HepG2 (cell line): ENCODE results near the gene ZCCHC9. TPM values are rescaled to one million over a fixed set of nuclear protein-coding genes. Genes with fewer than 3 reads are reported as not detected.

Source experiments
- BRCA1 ChIP-seq: sonication (generic); formaldehyde crosslinking; IDR thresholded peaks from 2 replicates; pipeline ENCODE4 v1.4.0; 2020; ENCODE audit warnings: missing genetic modification reagents
- CREB1 ChIP-seq, 2 experiments: fragments of 450-650 bp in 1 of 2; IDR thresholded peaks; 2 replicates each; pipeline ENCODE4 v1.6.1; 2016 to 2017; ENCODE audit warnings: control low read depth in 1 of 2, mild to moderate bottlenecking in 1 of 2, missing compliant biosample characterization in 1 of 2, missing genetic modification characterization in 1 of 2
- DNMT3B ChIP-seq: conservative IDR thresholded peaks from 2 replicates; pipeline ENCODE4 v1.6.1; 2016; ENCODE audit warnings: missing biosample characterization, control low read depth
- ISL2 ChIP-seq: sonication (generic); formaldehyde crosslinking; IDR thresholded peaks from 2 replicates; pipeline ENCODE4 v1.5.0; 2020; ENCODE audit warnings: missing genetic modification reagents
- KAT8 ChIP-seq: IDR thresholded peaks from 2 replicates; pipeline ENCODE4 v1.6.1; 2016; ENCODE audit warnings: missing genetic modification reagents, missing compliant biosample characterization
- NKX3-1 ChIP-seq: sonication (generic); formaldehyde crosslinking; IDR thresholded peaks from 2 replicates; pipeline ENCODE4 v1.5.0; 2020; ENCODE audit warnings: missing genetic modification reagents
- POLR2G ChIP-seq: fragments of 200-400 bp; formaldehyde crosslinking; IDR thresholded peaks from 2 replicates; pipeline ENCODE4 v1.6.1; 2018; ENCODE audit warnings: mild to moderate bottlenecking, low read depth, low read length, moderate library complexity
- TBX3 ChIP-seq: fragments of 450-650 bp; IDR thresholded peaks from 2 replicates; pipeline ENCODE4 v1.6.1; 2017; ENCODE audit warnings: antibody characterized with exemption, mild to moderate bottlenecking, inconsistent platforms, borderline replicate concordance
- YEATS2 ChIP-seq: sonication (generic); formaldehyde crosslinking; IDR thresholded peaks from 2 replicates; pipeline ENCODE4 v1.4.0; 2020; ENCODE audit warnings: missing genetic modification reagents, borderline replicate concordance
- polyA plus RNA-seq, 8 experiments: library from polyadenylated mRNA; depleted of rRNA in 3 of 8; stranded (reverse) in 7 of 8; unstranded in 1 of 8; fragments of >200 nt; fragmentation: Illumina TruSeq in 4 of 8; extraction: Trizol in 4 of 8; gene quantifications; 2 replicates each; pipeline versions ENCODE4 v1.2.1 to v1.2.3, GENCODE V29; 2011 to 2016; ENCODE audit warnings: low read depth in 4 of 8, missing spikeins in 1 of 8, mixed read lengths in 1 of 8; ENCODE audit not compliant: insufficient read depth in 1 of 8
- total RNA-seq, 5 experiments: library from RNA; depleted of rRNA; stranded (reverse); fragments of >200 nt; fragmentation: Illumina TruSeq; extraction: Trizol; gene quantifications; 2 replicates each; pipeline ENCODE4 v1.2.3, GENCODE V29; 2016; ENCODE audit warnings: low read depth in 1 of 5
- TF ChIP-seq, protein P1 (sequence below), 2 experiments: IDR thresholded peaks; 2 replicates each; pipeline ENCODE4 v1.6.1; 2011 to 2012; ENCODE audit warnings: low read length in 2 of 2, borderline replicate concordance in 1 of 2, low read depth in 1 of 2, mild to moderate bottlenecking in 1 of 2, moderate library complexity in 1 of 2
- TF ChIP-seq, protein P2 (sequence below): sonication (generic); formaldehyde crosslinking; IDR thresholded peaks from 2 replicates; pipeline ENCODE4 v1.4.0; 2020; ENCODE audit warnings: missing genetic modification reagents, mild to moderate bottlenecking, borderline replicate concordance
- TF ChIP-seq, protein P3 (sequence below): sonication (generic); formaldehyde crosslinking; IDR thresholded peaks from 2 replicates; pipeline ENCODE4 v1.8.1; 2023; ENCODE audit warnings: mild to moderate bottlenecking, missing genetic modification reagents
- TF ChIP-seq, protein P4 (sequence below): sonication (generic); formaldehyde crosslinking; IDR thresholded peaks from 2 replicates; pipeline ENCODE4 v1.4.0; 2020; ENCODE audit warnings: mild to moderate bottlenecking, missing genetic modification reagents, borderline replicate concordance
- TF ChIP-seq, protein P5 (sequence below): sonication (generic); formaldehyde crosslinking; IDR thresholded peaks from 2 replicates; pipeline ENCODE4 v1.5.0; 2020; ENCODE audit warnings: mild to moderate bottlenecking, low read depth, missing genetic modification reagents, borderline replicate concordance

Gene ZCCHC9
- total and polyA plus RNA-seq, 2 of the 13 experiments (the other 11 are each of a cell fraction or from before 2014, with no cell fraction given), result 28.7 to 52.5 TPM

DNA sequence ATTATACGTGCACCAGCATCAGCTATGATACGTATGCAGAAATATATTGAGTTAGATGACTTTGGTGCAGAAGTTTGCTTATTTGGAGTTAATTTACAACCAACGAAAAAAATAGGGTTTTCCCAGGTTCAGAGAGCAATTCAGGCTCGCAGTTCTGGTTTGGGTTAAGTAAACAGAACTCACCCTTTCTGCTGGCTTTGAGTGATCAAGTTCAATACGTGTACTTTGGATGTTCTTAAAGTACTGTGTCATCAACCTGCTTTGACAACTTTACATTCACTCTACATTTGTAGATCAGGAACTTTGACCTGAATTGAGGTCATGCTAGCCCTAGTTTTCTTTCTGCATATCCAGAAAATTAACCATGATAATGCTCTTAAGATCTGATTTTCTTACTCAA lies 51.8 kb downstream of the ZCCHC9 start (continued):
- TF ChIP-seq, protein P1, sequence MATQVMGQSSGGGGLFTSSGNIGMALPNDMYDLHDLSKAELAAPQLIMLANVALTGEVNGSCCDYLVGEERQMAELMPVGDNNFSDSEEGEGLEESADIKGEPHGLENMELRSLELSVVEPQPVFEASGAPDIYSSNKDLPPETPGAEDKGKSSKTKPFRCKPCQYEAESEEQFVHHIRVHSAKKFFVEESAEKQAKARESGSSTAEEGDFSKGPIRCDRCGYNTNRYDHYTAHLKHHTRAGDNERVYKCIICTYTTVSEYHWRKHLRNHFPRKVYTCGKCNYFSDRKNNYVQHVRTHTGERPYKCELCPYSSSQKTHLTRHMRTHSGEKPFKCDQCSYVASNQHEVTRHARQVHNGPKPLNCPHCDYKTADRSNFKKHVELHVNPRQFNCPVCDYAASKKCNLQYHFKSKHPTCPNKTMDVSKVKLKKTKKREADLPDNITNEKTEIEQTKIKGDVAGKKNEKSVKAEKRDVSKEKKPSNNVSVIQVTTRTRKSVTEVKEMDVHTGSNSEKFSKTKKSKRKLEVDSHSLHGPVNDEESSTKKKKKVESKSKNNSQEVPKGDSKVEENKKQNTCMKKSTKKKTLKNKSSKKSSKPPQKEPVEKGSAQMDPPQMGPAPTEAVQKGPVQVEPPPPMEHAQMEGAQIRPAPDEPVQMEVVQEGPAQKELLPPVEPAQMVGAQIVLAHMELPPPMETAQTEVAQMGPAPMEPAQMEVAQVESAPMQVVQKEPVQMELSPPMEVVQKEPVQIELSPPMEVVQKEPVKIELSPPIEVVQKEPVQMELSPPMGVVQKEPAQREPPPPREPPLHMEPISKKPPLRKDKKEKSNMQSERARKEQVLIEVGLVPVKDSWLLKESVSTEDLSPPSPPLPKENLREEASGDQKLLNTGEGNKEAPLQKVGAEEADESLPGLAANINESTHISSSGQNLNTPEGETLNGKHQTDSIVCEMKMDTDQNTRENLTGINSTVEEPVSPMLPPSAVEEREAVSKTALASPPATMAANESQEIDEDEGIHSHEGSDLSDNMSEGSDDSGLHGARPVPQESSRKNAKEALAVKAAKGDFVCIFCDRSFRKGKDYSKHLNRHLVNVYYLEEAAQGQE (IDR thresholded peaks at IDR 0.05; ENCODE audit: borderline replicate concordance in 1 of 2, low read depth in 1 of 2, low read length in 2 of 2), result peak in 1 of 2 experiments; percentile 62; a peak in 1 of 4 replicates
- TF ChIP-seq NKX3-1 (CRISPR knock-in tag) (no peak), TBX3 (peak; percentile 33; the same call in 1 of the 2 replicates), DNMT3B (CRISPR knock-in tag) (no peak), KAT8 (CRISPR knock-in tag) (peak; percentile 72; the same call in 1 of the 2 replicates), YEATS2 (CRISPR knock-in tag) (no peak), BRCA1 (CRISPR knock-in tag) (peak; percentile 18; the same call in 1 of the 2 replicates), ISL2 (CRISPR knock-in tag) (peak; percentile 95), POLR2G (no peak), CREB1 (IDR thresholded peaks at IDR 0.05) (peak; percentile 62), CREB1 (CRISPR knock-in tag; IDR thresholded peaks at IDR 0.05) (peak; percentile 74)
- TF ChIP-seq, protein P2, sequence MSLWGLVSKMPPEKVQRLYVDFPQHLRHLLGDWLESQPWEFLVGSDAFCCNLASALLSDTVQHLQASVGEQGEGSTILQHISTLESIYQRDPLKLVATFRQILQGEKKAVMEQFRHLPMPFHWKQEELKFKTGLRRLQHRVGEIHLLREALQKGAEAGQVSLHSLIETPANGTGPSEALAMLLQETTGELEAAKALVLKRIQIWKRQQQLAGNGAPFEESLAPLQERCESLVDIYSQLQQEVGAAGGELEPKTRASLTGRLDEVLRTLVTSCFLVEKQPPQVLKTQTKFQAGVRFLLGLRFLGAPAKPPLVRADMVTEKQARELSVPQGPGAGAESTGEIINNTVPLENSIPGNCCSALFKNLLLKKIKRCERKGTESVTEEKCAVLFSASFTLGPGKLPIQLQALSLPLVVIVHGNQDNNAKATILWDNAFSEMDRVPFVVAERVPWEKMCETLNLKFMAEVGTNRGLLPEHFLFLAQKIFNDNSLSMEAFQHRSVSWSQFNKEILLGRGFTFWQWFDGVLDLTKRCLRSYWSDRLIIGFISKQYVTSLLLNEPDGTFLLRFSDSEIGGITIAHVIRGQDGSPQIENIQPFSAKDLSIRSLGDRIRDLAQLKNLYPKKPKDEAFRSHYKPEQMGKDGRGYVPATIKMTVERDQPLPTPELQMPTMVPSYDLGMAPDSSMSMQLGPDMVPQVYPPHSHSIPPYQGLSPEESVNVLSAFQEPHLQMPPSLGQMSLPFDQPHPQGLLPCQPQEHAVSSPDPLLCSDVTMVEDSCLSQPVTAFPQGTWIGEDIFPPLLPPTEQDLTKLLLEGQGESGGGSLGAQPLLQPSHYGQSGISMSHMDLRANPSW, result 0 out of 2 replicates have a peak, but pooled peaks have one; percentile 60
- TF ChIP-seq, protein P3, sequence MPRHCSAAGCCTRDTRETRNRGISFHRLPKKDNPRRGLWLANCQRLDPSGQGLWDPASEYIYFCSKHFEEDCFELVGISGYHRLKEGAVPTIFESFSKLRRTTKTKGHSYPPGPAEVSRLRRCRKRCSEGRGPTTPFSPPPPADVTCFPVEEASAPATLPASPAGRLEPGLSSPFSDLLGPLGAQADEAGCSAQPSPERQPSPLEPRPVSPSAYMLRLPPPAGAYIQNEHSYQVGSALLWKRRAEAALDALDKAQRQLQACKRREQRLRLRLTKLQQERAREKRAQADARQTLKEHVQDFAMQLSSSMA (CRISPR knock-in tag), result no peak
- TF ChIP-seq, protein P4, sequence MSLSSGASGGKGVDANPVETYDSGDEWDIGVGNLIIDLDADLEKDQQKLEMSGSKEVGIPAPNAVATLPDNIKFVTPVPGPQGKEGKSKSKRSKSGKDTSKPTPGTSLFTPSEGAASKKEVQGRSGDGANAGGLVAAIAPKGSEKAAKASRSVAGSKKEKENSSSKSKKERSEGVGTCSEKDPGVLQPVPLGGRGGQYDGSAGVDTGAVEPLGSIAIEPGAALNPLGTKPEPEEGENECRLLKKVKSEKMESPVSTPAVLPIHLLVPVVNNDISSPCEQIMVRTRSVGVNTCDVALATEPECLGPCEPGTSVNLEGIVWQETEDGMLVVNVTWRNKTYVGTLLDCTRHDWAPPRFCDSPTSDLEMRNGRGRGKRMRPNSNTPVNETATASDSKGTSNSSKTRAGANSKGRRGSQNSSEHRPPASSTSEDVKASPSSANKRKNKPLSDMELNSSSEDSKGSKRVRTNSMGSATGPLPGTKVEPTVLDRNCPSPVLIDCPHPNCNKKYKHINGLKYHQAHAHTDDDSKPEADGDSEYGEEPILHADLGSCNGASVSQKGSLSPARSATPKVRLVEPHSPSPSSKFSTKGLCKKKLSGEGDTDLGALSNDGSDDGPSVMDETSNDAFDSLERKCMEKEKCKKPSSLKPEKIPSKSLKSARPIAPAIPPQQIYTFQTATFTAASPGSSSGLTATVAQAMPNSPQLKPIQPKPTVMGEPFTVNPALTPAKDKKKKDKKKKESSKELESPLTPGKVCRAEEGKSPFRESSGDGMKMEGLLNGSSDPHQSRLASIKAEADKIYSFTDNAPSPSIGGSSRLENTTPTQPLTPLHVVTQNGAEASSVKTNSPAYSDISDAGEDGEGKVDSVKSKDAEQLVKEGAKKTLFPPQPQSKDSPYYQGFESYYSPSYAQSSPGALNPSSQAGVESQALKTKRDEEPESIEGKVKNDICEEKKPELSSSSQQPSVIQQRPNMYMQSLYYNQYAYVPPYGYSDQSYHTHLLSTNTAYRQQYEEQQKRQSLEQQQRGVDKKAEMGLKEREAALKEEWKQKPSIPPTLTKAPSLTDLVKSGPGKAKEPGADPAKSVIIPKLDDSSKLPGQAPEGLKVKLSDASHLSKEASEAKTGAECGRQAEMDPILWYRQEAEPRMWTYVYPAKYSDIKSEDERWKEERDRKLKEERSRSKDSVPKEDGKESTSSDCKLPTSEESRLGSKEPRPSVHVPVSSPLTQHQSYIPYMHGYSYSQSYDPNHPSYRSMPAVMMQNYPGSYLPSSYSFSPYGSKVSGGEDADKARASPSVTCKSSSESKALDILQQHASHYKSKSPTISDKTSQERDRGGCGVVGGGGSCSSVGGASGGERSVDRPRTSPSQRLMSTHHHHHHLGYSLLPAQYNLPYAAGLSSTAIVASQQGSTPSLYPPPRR (CRISPR knock-in tag), result peak; percentile 93
- TF ChIP-seq, protein P5, sequence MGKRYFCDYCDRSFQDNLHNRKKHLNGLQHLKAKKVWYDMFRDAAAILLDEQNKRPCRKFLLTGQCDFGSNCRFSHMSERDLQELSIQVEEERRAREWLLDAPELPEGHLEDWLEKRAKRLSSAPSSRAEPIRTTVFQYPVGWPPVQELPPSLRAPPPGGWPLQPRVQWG (CRISPR knock-in tag), result no peak
